Suppressor macrophage treated with lipopolysaccharide for 1 hour (primary cell): Measurements from ENCODE around the gene RSPH6A.

Experiments used
- DNase-seq, 3 donors: peaks; one replicate each; pipeline ENCODE4 v3.0.0-alpha.2; 2020 to 2022

RSPH6A gene

GRCh38 chr19:45779231-45780145 is 35.6 kb downstream of the RSPH6A start:
- DNase-seq: peak; percentile 74 to 86 (median 76)

DNA sequence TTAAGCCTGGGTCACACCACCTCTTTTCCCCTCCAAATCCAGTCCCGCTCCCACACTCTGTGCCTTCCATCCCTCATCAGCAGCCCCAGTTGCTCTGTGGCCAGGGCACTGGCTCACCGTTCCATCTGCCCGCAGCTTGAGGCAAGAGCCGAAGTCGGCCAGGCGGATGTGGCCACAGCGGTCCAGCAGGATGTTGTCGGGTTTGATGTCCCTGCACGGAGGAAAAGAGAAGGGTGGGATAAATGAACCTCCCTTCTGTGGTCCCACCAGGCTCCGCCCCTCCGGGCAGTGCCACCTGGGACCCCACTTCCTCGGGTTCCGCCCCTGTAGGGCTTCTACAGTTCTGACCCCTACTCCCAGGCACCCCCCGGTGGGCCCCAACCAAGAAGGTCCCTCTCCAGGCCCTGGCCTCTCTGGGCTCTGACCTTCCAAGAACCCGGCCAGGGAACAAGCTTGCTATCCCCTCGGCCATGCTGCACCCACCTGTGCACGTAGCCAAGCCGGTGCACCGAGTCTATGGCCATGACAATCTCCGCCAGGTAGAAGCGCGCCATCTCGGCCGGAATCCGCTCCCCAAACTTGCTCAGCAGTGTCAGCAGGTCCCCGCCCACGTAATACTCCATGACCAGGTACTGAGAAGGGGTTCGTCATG is 37.0 kb downstream of the RSPH6A start:
- no peak for DNase-seq

GRCh38 chr19:45777395-45777961 is 37.6 kb downstream of the RSPH6A start:
- no peak for DNase-seq

GRCh38 chr19:45774765-45775164 is 40.3 kb downstream of the RSPH6A start:
- no peak for DNase-seq

DNA sequence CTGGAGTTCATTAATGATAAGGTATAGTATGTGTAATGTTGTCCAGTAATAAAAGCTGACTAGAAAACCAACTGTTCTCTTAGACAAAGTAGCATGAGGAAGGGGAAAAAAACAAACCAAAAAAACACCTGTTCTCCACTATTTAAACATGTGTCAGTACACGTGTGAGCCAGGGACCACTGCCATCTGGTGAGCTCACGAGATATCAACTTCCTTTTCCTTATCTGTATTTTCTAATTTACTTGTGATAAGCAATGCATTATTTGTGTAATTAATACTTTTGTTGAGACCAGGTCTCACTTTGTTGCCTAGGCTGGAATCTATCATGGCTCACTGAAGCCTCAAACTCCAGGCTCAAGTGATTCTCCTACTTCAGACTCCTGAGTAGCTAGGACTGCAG is 41.7 kb downstream of the RSPH6A start:
- DNase-seq: no peak

DNA sequence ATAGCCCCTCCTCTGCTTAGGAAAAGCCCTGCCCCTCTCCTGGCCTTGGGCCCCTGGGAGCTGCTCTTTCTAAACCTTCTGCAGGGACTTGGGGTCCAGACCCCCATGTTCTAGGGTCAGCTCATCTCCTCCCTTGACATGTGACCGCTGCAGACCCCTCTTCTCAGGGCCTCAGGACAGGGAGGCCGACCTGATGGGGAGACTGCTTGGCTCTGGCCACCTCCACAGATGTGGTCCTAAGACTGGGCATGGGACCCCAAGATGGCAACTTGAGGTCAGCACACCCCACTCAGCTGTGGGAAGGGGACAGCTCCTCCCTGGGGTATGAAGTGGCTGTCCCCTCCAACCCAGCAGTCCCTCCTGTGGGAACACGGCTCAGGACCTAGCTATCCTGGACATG is 42.2 kb downstream of the RSPH6A start:
- no peak for DNase-seq

GRCh38 chr19:45772130-45772840 is 42.8 kb downstream of the RSPH6A start:
- no peak for DNase-seq

DNA sequence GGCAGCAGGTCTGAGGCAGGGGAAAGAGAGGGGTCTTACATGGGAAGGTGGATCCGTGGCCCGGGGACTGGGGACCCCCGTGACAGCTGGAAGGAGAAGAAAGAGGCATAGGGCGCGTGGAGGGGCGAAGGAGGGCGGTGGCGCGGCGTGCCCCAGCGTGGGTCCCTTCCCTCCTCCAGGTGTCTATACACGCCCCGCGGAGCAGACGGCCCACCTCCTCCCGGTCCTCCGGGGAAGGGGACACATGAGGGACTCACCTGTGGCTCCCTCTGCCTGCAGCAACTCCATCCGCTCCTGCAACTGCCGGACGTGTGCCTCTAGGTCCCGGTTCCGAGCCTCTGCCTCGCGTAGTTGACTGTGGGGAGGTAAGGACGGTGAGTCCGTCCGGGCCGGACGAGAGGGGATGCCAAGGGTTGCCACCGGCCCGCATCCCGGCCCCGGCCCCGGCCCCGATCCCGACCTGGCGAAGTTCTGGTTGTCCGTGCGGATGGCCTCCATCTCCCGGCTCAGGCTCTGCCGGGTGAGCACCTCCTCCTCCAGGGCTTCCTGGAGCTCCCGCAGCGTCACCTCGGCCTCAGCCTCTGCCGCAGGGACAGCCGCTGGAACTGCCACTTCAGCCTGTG is 43.7 kb downstream of the RSPH6A start:
- no peak for DNase-seq

DNA sequence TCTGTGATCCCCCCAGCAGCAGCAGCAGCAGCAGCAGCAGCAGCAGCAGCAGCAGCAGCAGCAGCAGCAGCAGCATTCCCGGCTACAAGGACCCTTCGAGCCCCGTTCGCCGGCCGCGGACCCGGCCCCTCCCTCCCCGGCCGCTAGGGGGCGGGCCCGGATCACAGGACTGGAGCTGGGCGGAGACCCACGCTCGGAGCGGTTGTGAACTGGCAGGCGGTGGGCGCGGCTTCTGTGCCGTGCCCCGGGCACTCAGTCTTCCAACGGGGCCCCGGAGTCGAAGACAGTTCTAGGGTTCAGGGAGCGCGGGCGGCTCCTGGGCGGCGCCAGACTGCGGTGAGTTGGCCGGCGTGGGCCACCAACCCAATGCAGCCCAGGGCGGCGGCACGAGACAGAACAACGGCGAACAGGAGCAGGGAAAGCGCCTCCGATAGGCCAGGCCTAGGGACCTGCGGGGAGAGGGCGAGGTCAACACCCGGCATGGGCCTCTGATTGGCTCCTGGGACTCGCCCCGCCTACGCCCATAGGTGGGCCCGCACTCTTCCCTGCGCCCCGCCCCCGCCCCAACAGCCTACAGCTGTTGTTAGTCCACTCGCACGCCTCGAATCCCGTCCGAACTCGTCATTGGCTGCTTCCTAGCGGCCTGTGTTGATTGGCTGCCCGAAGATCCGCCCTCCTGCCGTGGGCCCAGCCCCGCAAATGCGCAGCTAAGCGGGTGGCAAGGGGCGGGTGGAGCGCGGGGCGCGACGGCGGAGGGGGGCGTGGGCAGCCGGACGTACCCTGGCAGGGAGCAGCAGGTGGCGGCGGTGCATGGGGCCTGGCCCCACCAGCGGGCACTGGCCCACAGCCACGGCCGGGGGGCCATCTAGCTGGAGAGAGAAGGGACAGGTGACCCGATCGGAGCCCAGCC is 44.7 kb downstream of the RSPH6A start:
- DNase-seq: peak; percentile 91 to 97 (median 93)

- DNase-seq: peak; percentile 28 to 44 (median 39)
These were observed 45.3 kb downstream of the RSPH6A start for GRCh38 chr19:45769821-45770191.

- peak; percentile 97 to 99 (median 98) for DNase-seq
These were observed 45.9 kb downstream of the RSPH6A start, which contains the start of gene SIX5 for GRCh38 chr19:45768984-45769782. SIX5 (minus strand) TSS chr19:45769252; CDS start chr19:45768844, 408 bp downstream.

- peak; percentile 66 to 83 (median 69) for DNase-seq
These were observed 46.5 kb downstream of the RSPH6A start for GRCh38 chr19:45768655-45768983.

DNA sequence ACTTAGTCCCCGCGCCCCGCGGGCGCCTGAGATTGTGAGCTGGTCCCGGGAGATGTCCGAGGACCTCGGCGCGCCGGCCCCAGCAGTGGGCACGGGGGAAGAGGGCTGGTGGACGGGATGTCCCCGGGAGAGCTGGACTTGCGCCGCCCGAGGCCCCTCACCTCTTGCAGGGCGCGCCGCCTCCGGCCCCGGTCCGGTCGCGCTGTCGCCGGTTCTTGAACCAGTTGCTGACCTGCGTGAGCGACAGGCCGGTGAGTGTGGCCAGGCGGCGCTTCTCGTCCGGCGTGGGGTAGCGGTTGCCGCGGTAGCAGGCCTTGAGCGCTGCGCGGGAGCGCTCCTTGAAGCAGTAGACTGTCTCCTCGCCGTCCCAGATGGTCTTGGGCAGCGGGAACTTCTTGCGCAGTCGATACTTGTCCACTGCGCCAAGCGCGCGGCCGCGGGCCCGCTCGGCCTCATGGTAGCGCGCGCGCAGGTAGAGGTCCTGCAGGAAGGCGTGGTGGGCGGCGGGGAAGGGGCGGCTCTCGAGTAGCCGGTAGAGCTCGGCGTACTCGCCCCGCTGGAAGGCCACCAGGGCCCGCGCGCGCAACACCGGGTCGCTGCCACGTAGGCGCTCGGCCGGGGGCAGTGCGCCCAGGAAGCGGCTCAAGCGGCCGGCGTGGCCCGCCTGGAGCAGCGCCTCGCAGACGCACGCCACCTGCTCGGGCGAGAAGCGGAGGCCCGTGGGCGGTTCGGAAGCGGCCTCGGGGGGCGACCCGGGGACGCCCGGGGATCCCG is 47.0 kb downstream of the RSPH6A start:
- peak; percentile 22 to 59 (median 36) for DNase-seq

- peak in 1 of 3 donors; percentile 23 for DNase-seq
These were observed 47.7 kb downstream of the RSPH6A start for GRCh38 chr19:45767410-45767880.

GRCh38 chr19:45766869-45767346 is 48.2 kb downstream of the RSPH6A start:
- no peak for DNase-seq

GRCh38 chr19:45766296-45766868 is 48.7 kb downstream of the RSPH6A start:
- DNase-seq: no peak

GRCh38 chr19:45765702-45766295 is 49.3 kb downstream of the RSPH6A start:
- no peak for DNase-seq

DNA sequence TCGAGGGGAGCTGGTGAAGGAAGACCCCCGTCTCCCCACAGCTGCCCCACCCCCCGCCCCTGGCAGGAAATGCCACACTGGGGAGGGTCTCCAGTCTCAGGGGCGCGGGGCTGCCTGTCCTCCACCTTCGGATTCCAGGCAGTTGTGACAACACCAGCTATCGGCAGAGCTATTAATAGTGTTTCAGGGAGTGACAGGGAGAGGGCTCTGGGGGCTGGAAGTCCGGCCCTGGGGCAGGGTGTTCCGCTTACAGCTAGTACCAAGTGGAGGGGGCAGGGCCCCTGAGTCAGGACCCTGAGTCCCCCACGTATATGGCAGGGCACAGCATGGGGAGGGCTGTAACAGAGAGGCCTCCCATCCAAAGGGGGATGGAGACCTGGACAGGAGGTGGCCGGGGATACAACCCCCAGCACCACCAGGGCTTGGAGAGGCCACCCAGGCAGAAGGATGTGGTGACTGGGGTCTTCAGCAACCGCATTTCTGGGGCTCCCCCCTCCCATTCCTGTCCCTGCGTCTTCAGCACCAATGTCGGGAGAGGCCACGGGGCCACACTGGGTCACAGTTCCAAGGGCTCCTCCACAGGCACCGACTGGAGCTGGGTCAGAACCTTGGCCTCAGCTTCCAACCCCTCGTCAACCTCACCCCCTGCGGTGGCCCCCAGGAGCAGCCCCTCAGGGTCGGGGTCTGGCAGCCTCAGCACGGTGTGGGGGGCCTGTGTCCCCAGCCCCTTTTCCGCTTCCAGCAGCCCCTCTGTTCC is 50.0 kb downstream of the RSPH6A start:
- DNase-seq: no peak
